ENCODE results near the gene PERM1.
"Not testable (repeated sequence)": the region's sequence is repeated elsewhere in the genome, so short reads cannot be mapped to it uniquely, and the experiment has no call there.

The PERM1 gene, protein sequence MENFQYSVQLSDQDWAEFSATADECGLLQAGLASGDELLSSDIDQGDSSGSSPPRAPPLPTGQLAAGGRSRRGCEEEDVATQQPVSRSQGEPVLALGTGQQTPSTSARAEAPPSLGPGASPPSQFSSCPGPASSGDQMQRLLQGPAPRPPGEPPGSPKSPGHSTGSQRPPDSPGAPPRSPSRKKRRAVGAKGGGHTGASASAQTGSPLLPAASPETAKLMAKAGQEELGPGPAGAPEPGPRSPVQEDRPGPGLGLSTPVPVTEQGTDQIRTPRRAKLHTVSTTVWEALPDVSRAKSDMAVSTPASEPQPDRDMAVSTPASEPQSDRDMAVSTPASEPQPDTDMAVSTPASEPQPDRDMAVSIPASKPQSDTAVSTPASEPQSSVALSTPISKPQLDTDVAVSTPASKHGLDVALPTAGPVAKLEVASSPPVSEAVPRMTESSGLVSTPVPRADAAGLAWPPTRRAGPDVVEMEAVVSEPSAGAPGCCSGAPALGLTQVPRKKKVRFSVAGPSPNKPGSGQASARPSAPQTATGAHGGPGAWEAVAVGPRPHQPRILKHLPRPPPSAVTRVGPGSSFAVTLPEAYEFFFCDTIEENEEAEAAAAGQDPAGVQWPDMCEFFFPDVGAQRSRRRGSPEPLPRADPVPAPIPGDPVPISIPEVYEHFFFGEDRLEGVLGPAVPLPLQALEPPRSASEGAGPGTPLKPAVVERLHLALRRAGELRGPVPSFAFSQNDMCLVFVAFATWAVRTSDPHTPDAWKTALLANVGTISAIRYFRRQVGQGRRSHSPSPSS

DNA sequence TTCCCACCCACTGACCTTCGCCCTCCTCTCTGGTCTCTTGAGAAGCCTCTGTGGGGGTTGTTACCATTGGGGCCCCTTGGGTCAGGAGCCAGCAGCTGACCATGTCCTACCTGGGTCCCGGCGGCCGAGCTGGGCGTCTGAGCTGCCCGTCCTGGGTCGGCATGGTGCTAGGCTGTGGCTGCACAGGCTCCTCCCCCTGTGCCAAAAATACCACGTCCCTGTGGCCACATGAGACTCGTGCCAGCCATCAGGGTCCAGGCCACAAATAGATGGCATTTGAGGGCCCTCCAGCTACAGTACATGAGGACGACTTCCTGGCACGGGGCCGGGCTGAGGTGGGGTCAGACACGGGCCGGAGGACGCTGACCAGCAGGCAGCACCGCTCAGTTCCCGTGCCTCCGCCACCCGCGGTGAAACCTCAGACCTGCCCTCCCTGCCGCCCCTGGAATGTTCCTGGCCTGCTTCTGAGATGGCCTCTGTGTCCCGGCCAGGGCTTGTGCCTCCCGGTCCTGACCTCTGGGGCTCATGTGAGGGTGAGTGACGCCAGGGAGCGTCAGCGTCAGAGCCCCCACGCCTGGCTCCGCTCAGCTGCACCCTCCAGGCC is at the start of gene PERM1:
PERM1 (minus strand) TSS at position 139 of the 604 bp plus-strand sequence. CDS start 1,064 bp downstream, outside the sequence.
- no peak for DNase-seq

DNA sequence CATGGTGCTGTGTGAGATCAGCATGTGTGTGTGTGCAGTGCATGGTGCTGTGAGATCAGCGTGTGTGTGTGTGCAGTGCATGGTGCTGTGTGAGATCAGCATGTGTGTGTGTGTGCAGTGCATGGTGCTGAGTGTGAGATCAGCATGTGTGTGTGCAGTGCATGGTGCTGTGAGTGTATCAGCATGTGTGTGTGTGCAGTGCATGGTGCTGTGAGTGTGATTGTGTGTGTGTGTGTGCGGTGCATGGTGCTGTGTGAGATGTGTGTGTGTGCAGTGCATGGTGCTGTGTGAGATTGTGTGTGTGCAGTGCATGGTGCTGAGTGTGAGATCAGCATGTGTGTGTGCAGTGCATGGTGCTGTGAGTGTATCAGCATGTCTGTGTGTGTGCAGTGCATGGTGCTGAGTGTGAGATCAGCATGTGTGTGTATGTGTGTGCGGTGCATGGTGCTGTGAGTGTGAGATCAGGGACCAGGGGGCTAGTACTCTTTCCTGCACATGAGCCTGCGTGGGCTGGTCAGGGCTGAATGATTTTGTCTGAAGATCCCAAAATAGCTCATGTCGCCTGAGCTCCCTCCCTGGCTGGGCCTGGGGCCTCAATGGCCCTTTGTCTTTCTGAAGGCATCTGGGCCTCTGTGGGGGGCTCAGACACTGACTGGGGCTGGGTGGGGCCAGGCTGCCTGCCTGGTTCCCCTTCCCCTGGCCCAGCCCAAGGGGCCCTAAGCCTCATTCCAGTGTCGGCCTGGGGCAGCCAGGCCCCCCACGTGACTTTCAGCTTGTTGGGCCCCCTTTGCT is 49.2 kb upstream of the PERM1 start:
- not testable (repeated sequence) for DNase-seq

DNA sequence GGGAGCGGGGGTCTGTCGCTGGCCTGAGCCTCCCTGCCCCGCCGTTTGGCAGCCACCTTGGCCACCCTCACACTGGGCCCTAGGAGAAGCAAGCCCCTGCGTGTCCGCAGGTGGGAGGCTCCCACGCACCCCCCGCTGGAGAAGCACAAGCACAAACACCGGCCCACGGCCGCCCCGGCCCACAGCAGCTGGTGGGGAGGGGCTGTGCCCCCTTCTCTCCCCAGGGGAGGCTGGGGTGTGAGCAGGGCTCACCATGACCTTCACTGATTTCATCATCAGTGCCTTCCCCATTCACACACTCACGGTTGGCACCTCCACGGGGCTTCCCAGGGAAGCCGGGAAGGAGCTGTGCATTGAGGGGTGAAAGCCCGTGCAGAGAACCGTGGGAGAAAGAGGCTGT is 45.9 kb upstream of the PERM1 start:
- DNase-seq, result no peak

DNA sequence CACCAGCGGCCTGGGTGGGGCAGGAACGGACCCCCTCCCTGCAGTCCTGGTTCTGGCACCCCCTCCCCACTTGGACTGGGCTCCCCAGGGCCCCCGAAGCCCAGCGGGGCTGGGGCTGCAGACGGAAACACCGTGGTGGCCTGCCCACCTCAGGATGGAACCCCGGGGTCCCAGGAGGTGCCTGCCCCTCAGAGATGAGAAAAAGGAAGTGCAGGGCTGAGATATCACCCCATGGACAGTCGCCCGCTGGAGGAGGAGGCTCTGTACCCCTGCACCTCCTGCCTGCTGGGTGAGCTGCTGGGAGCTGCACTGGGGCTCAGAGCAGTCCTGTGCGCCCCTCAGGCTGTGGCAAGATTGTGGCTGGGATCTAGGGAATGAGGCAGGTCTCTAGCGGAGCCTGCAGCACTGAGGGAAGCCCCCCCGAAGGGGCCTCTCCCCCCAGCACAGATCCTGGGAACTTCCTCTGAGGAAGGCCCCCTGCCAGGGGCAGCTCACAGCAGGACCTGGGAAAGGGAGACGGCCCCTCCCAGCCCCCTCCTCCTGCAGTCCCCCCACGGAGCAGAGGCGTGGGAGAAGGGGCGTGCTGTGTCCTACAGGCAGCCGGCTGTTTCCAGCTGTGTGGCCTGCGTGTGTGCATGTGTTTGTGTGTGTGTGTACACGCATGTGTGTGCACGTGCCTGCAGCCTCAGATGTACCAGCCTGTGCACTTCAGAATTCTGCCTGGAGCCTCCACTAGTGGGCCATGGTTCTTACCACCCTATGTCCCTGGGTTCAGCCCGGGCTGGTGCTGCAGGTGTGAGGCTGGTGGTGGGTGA is 44.9 kb upstream of the PERM1 start:
- no peak for DNase-seq

DNA sequence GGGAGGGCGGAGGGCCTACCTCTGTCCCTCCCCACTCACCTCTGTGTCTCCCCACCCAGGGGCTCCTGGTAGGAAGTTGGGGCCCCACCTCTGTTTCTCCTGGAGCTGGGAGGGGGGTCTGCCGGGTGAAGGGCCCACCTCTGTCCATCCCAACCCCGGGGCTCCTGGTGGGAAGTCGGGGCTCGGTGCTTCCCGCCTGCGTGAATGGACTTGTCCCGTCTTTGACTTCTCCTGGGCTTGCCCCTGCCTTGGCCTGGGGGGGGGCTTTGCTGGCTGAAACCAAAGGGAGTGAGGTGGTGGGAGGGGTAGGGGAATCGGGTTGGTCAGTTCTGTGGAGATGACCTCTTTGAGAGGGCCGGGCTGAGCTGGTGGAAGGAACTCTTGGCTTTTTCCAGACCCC is 43.8 kb upstream of the PERM1 start:
- DNase-seq, result no peak

DNA sequence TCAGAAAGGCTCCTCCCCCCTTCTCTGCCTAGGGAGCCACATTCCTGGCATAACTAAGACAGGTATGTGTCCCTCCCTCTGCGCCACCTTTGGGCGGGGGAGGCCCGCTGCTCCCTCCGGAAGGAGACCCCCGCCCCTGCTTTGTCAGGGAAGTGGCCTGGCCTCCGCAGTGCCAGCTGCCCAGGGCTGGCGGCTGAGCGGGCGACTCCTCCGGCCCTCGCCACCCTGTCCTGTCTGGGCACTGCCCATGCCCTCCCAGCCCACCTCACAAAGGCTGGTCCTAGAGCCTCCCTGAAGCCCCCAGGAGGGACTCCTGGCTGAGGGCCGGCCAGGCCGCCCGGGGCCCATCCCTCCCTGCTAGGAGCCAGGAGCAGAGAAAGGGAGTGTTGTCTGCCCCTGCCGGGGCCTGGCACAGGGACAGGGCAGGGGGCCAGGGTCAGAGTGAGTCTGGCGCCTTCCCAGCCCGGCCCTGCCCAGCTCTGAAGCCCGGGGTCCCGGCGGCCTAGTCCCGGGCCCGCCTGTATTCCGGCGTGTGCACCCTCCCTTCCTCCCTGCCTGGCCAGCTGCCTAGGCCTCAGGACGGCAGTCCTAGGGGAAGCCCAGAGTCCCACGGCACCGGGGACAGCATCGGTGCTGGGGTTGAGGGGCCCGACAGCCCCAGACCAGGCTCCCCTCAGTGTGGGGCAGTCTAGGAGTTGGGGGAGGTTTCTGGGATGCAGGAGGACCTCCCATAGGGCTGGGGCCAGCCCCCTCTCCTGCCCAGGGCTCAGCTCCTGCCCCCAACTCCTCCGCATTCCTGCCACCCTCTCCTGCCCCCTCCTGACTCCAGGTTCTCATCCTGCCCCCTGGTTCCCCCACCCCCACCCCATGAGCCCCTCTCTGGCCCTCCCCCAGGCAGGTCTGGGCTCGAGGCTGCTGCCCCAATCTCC is 43.1 kb upstream of the PERM1 start:
- DNase-seq, result no peak

DNA sequence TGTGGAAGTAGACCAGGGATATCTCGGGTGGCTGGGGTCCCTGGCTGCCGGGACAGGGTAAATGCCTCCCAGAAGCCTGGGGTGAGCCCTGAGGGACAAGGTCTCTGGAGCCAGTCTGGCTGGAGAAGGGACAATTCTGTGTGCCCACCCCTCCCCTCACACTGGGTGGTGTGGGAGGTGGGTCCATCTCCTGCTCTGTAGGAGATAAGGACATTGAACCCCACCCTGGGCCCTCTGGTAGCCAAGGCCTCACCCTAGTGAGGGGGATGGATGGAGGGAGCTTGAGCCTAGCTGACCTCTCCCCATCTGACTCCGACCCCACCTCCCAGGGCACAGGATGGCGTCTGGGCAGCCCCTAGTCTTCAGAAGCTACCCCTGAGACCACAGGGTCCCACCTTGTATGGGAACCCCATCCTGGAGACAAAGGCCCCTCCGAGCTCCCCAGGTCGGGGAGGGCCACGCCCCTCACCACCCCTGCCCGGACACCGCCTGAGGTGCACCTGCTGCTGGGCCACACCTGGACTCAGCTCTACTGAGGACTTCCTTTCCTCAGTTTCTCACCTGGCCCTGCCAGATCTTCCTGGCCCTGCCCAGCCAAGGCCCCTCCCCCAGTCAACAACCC is 42.4 kb upstream of the PERM1 start:
- no peak for DNase-seq

DNA sequence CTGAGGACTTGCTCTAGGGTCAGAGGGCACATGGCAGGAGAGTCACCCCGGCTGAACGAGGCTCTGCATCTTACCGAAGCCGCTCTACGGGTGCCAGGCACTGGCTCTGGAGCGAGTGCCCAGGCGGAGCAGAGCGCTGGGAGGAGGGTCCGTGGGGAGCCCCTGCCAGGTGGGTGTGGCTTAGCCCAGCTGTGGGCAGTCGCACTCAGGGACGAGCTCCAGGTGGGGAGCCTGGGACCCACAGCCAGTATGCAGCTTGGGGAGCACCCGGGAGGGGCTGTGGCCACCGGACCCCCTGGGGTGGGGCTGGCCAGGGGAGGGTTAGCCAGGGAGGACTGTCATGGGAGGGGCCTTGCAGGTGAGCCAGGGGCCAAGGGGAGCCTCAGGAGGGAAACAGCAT is 41.8 kb upstream of the PERM1 start:
- no peak for DNase-seq

DNA sequence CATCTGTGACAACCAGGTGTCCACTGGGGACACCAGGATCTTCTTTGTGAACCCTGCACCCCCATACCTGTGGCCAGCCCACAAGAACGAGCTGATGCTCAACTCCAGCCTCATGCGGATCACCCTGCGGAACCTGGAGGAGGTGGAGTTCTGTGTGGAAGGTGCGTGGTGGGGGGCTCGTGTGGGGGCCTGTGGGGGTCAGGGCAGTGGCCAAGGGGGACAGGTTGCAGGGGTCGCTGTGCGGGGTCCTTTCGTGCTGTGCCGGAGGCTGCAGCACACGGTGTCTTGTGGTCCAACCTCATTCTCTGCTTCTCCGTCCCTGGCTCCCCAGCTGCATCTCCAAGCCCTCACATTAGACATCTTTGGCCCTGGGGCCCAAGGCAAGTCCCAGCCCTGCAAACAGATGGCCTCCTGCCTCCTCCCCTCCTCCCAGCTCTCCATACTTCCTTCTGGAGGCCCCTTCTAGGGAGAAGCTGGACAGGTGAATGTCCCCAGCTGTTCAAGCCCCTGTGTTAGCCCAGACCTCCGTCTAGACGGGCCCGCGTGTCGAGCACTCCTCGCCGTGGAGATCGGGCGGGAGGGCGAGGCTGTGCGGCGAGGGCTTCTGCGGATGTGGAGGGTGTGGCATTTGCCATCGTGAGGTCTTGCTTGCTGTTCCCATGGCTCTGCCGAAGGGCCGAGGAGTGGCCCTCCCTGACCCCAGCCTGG is 40.6 kb upstream of the PERM1 start:
- no peak for DNase-seq

DNA sequence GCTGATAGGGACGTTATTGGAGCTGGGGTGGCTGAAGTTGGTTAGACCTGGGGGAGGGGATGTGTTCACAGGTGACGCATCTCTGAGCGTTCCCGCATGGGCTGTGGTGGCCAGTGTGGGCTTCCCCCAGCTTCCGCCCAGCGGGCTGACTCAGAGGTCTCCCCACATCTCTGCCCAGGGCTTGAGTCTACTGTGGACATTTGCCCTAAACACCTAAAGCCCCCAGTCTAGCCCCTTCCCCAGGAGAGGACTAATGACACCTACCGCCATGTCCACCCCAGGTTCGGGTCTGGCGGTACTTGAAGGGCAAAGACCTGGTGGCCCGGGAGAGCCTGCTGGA is 40.0 kb upstream of the PERM1 start:
- no peak for DNase-seq

DNA sequence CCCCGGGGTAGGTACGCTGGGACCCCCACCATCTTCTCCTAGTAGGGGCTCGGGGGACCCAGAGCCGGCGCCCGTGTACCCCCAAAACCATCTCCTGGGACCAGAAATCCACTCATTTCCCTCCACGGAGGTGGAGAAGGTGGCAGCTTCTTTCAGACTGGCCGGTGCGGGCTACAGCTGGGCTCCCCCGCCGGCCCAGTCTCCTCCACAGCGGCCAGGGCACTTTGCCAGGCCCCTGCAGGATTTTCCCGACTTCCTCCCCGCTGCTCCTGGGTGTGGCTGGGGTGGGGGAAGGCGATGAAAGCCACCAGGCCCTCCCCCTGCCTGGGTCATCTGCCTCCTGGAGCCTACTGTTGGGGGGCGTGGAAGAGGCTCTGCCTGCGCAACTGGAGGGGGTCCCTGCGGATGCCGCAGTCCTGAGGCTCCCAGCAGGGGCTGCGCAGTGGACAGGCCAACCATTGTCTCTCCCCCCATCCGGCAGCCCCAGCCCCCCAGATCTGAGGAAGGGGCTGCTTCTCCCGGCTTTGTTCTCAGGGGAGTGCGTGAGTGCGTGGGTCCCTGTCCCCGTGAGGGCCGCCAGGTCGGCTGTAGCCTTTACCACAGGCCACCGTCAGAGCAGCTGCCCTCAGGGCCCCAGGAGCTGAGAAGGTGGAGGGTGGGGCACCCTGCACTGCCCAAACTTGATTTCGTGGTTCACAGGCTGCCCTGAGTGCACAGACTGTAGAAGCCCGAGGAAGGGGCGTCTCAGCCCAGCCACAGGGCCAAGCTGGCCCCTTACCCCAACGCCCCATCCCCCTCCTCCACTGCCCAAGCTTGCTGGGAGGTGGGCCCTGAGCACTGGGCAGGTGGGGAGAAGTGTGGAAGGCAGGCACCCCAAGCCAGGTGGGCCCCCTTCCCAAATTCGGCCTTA is 39.4 kb upstream of the PERM1 start:
- no peak for DNase-seq

DNA sequence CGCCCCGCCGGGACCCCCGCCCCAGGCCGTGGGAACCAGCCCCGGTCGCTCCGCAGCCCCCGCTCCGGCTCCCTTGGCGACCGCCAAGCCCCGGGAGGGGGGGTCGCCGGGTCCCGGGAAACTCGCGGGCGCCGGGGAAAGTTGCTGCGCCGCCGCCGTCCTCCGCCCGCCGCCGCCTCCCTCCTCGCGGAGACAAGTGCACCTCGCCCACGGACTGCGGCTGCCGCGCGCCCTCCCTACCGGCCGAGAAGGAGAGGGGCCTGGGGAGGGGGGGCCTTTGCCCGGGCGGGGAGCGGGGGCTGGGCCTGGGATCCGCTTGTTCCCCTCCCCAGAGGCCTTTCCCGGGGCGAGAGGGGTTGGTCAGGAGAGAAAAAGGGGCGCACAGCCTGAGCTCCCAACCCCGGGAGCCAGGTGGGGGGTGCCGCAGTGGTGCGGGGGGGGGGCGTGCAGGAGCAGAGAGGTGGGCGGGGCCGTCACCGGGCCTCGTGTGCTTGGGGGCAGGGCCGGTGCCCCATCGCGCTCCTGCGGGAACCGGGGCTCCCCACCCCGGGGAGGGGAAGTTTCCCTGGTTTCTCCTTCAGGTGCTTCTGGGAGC is 38.6 kb upstream of the PERM1 start:
- DNase-seq, result no peak

DNA sequence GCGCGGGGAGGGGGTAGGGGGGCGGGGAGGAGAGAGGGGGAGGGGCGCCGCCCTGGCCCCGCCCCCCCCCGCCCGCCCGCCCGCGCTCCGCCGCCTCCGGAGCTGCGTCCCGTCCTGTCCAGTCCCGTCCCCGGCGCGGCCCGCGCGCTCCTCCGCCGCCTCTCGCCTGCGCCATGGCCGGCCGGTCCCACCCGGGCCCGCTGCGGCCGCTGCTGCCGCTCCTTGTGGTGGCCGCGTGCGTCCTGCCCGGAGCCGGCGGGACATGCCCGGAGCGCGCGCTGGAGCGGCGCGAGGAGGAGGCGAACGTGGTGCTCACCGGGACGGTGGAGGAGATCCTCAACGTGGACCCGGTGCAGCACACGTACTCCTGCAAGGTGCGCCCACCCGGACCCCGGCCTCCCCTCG is 38.1 kb upstream of the PERM1 start, which contains the start of gene AGRN:
AGRN (plus strand) TSS at position 121 of the 405 bp plus-strand sequence; CDS start at position 174, 53 bp downstream.
- DNase-seq, result no peak

DNA sequence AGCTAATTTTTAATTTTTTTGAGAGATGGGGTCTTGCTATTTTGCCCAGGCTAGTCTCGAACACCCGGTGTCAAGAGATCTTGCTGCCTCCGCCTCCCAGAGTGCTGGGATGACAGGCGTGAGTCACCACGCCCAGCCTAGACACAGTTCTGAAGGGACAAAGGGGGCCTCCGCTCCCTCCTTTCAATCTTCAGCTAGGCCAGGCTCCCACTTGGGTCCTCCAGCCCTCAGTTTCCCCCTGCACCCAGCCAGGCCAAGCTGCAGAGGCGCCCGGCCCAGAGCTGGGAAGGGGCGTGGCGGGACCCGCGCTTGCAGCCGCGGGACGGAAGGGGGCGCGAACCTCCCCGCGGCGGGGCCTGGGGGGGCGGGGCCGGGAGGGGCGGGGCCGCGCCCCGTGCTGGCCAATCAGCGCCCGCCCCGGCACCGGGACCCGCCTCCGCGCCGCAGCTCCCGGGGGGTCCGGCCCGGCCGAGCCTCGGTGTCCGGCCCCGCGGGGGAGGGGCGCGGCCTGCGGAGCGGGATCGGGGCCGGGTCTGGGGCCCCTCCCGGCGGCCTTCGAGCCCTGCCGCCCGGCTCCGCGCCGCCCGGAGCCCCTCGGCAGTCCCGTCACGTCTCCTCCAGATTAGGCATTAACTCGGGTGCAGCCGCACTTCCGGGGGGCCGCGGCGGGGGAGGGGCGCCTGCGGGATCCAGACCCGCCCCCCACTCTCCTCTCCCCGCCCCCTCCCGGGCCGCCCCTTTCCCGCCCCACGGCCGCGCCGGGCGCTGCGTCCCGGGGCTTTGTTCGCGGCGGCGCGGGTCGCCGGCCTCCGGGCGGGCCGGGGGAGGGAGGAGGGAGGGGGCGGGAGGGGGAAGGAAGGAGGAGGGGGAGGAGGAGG is 37.5 kb upstream of the PERM1 start:
- DNase-seq, result peak; percentile 90

DNA sequence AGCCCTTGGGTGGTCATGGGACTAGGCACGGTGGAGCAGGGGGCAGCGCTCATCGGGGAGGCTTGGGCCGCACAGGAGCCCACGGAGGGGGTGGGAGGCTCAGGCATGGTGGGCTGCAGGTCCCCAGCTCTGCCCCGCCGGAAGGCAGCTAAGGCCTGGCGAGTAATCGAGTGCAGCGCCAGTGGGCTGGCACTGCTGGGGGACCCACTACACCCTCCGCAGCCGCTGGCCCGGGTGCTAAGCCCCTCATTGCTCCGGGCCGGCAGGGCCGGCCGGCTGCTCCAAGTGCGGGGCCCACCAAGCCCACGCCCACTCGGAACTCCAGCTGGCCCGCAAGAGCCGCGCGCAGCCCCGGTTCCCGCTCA is 36.4 kb upstream of the PERM1 start:
- DNase-seq, result not testable (repeated sequence)

DNA sequence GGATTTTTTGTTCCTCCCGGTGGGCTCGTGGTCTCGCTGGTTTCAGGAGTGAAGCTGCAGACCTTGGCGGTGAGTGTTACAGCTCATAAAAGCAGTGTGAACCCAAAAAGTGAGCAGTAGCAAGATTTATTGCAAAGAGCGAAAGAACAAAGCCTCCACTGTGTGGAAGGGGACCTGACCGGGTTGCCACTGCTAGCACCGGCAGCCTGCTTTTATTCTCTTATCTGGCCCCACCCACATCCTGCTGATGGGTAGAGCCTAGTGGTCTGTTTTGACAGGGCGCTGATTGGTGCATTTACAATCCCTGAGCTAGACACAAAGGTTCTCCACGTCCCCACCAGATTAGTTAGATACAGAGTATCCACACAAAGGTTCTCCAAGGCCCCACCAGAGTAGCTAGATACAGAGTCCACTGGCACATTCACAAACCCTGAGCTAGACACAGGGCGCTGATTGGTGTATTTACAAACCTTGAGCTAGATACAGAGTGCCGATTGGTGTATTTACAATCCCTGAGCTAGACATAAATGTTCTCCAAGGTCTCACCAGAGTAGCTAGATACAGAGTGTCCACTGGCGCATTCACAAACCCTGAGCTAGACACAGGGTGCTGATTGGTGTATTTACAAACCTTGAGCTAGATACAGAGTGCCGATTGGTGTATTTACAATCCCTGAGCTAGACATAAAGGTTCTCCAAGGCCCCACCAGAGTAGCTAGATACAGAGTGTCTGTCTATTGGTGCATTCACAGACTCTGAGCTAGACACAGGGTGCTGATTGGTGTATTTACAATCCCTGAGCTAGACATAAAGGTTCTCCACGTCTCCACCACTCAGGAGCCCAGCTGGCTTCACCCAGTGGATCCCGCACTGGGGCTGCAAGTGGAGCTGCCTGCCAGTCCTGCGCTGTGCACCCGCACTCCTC is 35.8 kb upstream of the PERM1 start:
- DNase-seq, result not testable (repeated sequence)
